Activated naive CD8-positive, alpha-beta T cell treated with anti-CD3 and anti-CD28 coated beads, Interleukin-2, amount 50 U/mL, for 16 hours (primary cell): ENCODE measurements around the gene SIGLECL1.
"Not testable (repeated sequence)": the region's sequence is repeated elsewhere in the genome, so short reads cannot be mapped to it uniquely, and the experiment has no call there.

Source experiments
- DNase-seq: peaks from one replicate; pipeline ENCODE4 v3.0.0-alpha.2; 2020; ENCODE audit warnings: low read depth, low spot score

The SIGLECL1 gene

DNA sequence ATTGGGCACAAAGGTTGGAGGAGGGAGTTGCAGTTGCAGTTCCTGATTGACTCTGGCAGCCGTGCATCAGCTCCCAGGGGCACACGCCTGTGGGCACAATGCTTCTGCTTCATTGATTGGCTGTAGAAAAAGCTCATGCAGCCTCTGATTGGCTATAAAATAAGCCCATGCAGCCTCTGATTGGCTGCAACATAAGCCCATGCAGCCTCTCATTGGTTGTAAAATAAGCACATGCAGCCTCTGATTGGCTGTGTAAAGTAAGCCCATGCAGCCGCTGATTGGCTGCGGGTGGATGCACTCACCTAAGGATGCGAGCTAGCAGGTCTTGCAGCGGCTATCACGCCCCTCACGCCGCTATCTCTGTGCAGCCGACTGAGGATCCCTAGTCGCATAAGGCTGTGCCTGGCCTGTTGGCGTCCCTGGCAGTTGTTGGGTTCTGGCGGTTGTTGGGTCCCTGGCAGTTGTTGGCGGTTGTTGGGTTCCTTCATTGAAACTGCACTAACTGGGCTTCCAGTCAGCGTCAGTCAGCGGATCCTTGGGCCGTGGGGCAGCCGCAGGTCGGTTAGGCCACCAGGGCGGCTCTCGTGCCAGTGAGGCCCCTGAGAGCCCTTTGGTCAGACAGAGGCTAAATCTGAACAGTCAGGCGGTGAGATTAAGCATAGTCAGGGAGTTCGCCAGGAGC, at the start of gene SIGLECL1:
SIGLECL1 (plus strand) TSS at position 295 of the 682 bp plus-strand sequence. CDS start 12,993 bp downstream, outside the sequence.
- DNase-seq: no peak

DNA sequence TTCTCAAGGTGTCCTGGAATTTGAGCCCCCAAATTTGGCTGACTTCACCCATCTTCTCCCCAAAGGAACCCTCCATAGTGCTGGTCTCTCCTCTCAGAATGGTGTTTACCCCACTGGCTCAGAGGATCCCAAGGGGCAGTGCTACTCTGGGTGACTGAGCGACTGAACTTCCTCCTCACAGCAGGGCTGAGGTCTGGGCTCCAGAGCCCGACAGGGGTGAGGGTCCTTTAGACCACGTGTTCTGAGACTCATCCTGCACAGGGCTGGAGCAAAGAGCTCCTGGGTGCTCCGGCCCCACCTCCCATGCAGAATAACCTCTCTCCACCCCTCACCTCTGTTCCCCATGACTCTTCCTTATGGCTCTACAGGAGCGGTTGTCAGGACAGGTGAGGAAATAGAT, 49.2 kb upstream of the SIGLECL1 start:
- no peak for DNase-seq

- no peak for DNase-seq
Observed at GRCh38 chr19:51203916-51204315, 47.0 kb upstream of the SIGLECL1 start.

GRCh38 chr19:51204321-51204720, 46.6 kb upstream of the SIGLECL1 start:
- no peak for DNase-seq

DNA sequence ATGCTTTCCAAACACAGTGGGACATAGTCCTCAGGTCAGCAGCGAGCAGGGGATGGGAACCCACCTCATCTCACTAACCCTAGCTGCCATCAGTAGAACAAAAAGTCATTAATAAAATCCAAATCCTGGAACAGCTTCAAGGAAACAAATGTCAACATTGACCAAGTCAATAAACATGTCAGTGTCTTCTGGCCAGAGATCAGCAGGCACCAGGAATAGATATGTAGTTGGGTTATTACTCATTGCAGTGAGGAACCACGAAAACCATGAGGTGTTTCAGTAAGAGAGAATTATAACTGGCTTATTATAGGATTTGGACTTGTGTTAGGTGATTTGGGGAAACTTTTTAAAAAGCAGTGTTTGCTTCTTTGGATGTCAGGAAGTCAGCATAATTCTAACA, 43.1 kb upstream of the SIGLECL1 start:
- no peak for DNase-seq

GRCh38 chr19:51210191-51210784, 40.6 kb upstream of the SIGLECL1 start:
- no peak for DNase-seq

- DNase-seq: not testable (repeated sequence)
Observed at GRCh38 chr19:51210874-51211361, 40.0 kb upstream of the SIGLECL1 start.

GRCh38 chr19:51211833-51212232, 39.0 kb upstream of the SIGLECL1 start:
- no peak for DNase-seq

DNA sequence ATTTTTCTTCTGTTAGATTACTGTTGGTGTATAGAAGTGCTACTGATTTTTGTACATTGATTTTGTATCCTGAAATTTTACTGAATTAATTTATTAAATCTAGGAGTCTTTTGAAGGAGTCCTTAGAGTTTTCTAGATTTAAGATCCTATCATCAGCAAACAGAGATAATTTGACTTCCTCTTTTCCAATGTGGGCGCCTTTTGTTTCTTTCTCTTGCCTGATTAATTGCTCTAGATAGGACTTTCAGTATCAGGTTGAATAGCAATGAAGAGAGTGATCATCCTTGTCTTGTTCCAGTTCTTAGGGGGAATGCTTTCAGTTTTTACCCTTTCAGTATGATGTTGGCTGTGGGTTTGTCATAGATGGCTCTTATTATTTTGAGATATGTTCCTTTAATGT, 31.6 kb upstream of the SIGLECL1 start:
- DNase-seq: no peak

GRCh38 chr19:51219971-51220370, 30.9 kb upstream of the SIGLECL1 start:
- no peak for DNase-seq

- no peak for DNase-seq
Observed at GRCh38 chr19:51220996-51221395, 29.9 kb upstream of the SIGLECL1 start.

DNA sequence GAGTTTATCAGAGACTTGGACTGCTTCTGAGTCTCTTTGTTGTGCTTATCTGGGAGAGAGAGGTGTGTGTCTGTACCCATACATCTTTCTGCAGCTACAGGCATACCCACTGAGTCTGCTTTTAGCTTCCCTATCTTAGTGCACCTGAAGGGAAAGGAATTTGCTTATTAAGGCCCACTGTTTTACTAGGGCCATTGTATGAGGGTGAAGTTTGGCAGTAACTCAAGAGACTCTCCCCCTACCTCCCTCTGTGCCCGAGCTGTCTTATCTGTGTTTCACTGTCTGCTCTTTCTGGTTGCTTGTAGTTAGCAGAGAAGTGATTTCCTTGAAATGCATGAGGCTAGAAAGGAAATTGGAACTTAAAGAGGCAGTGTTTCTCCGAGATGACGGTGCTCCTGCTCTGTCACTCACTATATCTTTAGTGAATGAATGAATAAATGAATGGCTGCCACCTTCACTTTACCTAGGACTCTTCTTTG, 26.7 kb upstream of the SIGLECL1 start:
- no peak for DNase-seq

DNA sequence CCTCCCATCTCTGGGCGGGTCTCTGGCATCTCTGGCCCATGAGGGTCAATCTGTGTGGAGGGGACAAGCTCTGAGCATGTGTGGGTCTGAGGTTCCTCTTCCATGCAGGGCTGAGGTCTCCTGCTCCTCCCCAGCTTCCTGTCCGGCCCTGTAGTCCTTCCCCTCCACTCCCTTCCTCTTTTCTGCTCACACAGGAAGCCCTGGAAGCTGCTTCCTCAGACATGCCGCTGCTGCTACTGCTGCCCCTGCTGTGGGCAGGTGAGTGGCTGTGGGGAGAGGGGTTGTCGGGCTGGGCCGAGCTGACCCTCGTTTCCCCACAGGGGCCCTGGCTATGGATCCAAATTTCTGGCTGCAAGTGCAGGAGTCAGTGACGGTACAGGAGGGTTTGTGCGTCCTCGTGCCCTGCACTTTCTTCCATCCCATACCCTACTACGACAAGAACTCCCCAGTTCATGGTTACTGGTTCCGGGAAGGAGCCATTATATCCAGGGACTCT, 25.9 kb upstream of the SIGLECL1 start, which contains the start of gene CD33:
CD33 (plus strand) TSS at position 183 of the 496 bp plus-strand sequence; CDS start at position 222, 39 bp downstream.
- not testable (repeated sequence) for DNase-seq

DNA sequence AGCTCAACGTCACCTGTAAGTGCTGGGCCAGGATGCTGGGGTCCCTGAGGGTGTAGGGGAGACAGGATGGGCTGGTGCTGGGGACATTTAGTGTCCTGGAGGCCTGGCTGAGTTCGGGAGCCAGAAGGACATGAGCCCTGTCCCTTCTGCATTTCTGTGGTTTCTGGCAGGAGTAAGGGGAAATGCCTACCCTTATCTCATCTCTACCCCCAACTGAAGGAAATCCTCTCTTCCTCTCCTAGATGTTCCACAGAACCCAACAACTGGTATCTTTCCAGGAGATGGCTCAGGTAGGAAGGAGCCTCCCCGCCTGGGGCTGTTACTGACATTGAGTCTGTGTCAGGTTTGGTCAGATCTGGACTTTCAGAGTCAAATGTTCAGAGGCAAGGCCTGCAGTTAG, 24.8 kb upstream of the SIGLECL1 start:
- DNase-seq: no peak

GRCh38 chr19:51227326-51227725, 23.6 kb upstream of the SIGLECL1 start:
- DNase-seq: no peak

DNA sequence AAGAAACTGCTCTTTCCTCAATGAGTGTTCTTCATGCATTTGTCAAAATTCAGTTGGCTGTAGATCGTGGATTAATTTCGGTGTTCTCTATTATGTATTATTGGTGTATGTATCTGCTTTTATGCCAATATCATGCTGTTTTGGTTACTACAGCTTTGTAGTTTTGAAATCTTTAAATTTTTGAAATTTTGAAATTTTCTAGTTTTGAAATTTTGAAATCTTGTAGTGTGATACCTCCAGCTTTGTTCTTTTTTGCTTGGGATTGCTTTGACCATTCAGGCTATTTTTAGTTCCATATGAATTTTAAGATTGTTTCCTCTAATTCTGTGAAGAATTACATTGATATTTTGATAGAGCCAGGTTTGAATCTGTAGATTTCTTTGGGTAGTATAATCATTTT, 22.9 kb upstream of the SIGLECL1 start:
- no peak for DNase-seq

- no peak for DNase-seq
Observed at GRCh38 chr19:51240866-51241265, 10.0 kb upstream of the SIGLECL1 start.

DNA sequence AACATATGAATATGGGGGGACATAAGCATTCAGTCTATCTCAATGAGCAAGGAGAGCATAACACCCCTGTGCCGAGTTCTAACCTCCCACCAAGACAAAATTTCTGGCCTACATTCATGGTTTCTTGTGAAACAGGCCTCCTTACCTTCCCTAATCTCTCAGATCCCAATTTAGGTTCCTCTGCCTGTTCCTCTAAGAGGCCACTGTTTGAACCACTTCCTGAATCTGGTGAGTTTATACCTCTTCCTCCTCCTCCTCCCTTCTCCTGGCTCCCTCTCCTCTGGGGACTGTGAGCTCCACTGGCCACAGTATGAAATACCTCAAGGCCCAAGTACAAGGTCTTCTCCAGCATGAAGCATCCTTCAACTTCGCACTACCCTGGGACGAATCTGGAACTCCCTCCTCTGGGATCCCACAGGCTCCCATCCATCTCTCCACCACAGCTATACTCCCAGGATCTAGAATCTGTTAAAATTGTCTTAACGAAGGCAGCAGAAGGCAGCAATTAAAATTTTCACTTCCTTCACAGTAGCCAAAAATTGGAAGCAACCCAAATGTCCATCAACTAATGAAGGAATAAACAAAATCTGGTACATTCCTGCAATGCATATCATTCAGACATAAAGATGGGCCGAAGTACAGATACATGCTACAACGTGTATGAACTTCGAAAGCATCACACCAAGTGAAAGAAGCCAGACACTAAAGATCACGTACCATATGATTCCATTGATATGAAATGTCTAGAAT, 7.8 kb upstream of the SIGLECL1 start:
- DNase-seq: no peak

- DNase-seq: no peak
Observed at GRCh38 chr19:51246164-51246552, 4.7 kb upstream of the SIGLECL1 start.

GRCh38 chr19:51247972-51248590, 2.8 kb upstream of the SIGLECL1 start:
- DNase-seq: no peak

- no peak for DNase-seq
Observed at GRCh38 chr19:51251468-51251820, 564 bp downstream of the SIGLECL1 start.
